RPMI8226 (cell line): ENCODE measurements around the gene CPSF3.

Experiments
- DNase-seq: peaks from one replicate; pipeline ENCODE4 v3.0.0-alpha.2; 2015

Gene CPSF3

GRCh38 chr2:9422321-9423099, 944 bp upstream of the CPSF3 start:
- peak; percentile 64 for DNase-seq

DNA sequence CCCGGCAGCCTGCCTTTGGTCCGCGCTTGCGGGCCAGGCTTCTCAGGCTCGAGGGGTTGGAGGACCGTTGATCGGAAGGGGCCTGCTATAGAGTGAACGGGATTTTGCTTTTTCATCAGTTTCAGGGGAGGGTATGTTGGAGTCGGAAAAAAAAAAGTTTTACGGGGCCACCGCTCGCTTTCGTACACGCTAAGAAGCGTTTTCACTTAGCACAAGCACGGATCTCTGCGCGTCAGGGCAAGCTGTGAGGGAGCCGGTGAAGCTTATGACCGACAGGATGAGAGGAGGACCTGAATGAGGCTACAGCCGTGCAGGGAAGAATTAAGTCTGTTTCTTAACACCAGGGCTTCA, 443 bp downstream of the CPSF3 start:
- peak; percentile 50 for DNase-seq

- DNase-seq, result no peak
Measured at GRCh38 chr2:9424447-9425164, 1.2 kb downstream of the CPSF3 start.

DNA sequence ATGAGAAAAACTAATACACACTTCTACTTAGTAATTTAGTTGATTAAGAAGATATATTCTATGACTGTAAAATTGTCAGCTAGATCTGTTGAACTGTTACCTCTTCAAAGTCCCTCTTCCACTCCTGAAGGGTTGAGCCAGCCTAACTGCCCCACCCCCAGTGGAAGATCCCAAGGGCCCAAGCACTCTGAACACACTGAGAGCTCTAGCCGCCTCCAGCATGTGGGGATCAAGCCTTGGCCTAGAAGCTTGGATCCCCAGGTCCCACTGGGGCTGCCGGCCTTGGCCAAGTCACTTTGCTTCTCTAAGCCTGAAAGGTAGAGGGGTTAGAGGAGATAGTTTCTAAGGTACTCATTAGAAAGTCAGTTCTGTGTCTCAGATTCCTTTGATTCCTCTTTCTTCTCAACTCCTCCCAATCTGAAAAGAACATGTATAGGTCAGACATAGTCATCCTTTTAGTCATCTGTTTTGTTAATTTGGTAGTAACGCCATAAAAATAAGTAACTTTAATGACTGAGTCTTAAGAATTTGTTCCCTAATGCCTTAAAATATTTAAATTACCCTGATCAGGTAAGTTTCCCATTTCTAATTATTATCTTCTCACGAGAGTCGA, 5.6 kb downstream of the CPSF3 start:
- no peak for DNase-seq

- DNase-seq, result no peak
Measured at GRCh38 chr2:9430316-9431293, 7.2 kb downstream of the CPSF3 start.

GRCh38 chr2:9434489-9434888, 11.0 kb downstream of the CPSF3 start:
- no peak for DNase-seq

- DNase-seq, result no peak
Measured at GRCh38 chr2:9439536-9439935, 16.1 kb downstream of the CPSF3 start.

- DNase-seq, result no peak
Measured at GRCh38 chr2:9440058-9440727, 16.7 kb downstream of the CPSF3 start.

- no peak for DNase-seq
Measured at GRCh38 chr2:9441556-9441955, 18.1 kb downstream of the CPSF3 start.

DNA sequence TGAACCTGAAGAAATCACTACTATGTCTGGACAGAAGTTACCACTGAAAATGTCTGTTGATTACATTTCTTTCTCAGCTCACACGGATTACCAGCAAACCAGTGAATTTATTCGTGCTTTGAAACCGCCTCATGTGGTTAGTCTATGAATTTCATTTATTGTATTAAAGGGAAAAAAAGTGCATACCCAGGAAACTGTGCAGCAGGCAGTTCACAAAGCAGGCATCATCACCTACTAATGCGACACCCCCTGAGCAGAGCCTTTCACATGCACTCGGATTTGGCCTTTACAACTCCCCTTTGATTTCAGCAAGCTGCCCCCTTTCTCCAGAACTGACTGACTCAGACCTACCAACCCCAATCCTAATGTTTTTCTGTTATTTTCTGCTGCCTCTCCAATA, 20.1 kb downstream of the CPSF3 start:
- no peak for DNase-seq

DNA sequence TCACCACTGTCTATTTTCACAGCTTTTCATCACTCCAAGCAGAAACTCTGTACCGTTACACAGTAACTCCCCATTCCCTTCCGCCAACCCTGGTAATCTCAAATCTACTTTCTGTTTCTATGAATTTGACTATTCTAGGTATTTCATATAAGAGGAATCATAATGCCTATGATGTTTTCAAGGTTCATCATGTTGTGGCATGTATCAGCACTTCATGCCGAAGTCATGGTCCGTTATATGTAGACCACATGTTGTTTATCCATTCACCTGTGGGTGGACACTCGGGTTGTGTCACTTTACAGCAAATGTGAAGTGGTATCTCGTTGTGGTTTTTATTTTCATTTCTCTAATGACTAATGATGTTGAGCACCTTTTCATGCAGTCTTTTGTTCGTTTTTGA, 21.6 kb downstream of the CPSF3 start:
- no peak for DNase-seq

GRCh38 chr2:9451231-9451630, 27.8 kb downstream of the CPSF3 start:
- DNase-seq, result no peak

- no peak for DNase-seq
Measured at GRCh38 chr2:9460441-9461017, 37.1 kb downstream of the CPSF3 start.

DNA sequence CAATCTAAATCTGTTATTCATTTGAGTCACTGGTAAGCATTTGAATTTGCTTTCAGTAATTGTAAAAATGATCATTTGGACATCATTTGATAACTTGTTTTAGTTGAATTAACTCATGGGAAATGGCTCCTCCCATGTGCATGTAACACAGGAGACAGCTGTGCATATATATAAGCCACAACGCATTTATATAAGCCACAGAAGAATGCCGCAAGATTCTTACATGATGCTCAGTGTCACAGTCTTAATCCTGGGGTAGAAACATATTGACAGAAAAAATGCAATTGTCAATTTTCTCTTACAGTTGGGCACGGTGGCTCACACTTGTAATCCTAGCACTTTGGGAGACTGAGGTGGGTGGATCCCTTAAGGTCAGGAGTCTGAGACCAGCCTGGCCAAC, 37.6 kb downstream of the CPSF3 start:
- no peak for DNase-seq

- DNase-seq, result no peak
Measured at GRCh38 chr2:9462313-9462712, 38.9 kb downstream of the CPSF3 start.

DNA sequence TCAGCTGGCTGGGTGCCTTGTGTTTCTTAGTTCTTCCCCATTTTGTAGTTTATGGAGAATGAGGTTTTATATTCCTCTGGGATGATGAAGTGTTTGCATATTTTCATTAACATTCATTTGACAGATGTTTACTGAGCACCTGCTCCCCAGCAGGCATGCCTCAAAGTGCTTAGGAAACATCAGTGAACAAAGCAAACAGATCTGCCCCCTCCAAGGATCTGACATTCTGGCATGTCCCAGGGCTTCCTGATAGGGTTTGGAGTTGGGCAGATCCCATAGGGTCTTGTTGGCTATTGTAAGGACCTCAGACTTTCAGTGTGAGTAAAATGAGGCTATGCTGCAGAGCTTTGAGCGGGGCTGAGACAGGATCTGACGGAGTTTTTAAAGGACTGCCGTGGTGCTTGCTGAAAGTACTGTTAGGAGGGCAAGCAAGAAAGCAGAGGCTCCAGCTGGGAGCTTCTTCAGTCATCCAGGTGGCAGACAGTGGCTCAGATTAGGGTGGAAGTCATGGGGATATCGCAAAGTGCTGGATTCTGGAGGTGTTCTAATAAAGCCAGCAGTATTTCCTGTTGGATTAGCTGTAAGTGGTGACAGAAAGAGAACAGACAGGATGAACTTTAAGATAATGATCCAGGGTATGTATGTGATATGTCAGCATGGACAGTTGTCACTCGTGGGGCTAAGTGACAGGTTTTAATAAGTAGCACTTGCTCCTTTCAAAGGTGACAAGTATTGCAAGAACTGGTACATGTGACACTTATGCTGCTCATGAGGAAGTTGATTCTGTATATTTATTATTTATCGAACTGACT, 39.6 kb downstream of the CPSF3 start:
- DNase-seq, result no peak

GRCh38 chr2:9463698-9464034, 40.2 kb downstream of the CPSF3 start:
- no peak for DNase-seq

DNA sequence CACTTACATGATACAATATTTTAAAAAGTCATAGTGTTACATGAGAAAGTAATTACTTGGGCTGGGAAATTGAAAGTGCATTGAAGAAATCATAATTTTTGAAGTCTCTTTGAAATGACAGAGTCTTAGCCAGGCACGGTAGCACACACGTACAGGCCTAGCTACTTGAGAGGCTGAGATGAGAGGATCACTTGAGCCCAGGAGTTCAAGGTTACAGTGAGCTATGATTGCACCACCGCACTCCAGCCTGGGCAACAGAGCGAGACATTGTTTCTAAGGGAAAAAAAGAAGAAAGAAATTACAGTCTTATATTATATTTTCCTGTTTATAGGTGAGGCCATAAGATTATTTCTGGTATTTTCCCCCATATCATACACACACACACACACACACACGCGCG, 41.7 kb downstream of the CPSF3 start:
- no peak for DNase-seq

DNA sequence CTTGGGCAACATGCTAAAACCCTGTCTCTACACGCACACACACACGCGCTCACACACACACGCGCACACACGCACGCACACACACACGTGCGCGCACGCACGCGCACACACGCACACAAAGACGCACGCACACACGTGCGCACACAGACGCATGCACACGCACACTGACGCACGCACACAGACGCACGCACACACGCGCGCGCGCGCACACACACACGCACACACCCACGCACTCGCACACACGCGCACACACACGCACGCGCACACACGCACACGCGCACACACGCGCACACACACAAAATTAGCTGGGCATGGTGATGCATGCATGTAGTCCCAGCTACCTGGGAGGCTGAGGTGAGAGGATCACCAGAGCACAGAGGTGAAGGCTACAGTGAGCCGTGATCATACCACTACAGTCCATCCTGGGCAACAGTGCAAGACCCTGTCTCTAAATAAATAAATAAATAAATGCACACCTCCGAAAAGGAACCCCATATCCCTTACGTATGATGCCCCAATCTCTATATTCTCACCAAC, 42.8 kb downstream of the CPSF3 start:
- no peak for DNase-seq

DNA sequence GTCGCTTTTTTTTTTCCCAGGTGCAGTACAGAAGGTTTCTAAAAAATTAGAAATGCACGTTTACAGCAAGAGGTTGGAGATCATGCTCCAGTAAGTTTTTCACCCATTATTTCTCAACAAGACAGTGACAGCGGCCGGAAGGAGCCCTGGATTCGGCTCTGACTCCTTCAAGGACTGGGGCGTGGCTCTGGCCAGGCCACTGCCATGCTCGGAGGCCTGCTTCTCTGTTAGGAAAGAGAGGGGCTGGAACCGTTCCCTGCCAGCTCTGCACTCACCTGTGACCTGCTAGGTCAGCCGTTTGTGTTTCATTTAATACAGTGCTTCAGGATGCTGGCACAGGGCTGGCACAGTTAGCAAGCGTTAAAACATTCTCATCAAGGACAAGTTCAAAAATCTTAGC, 44.2 kb downstream of the CPSF3 start:
- DNase-seq, result no peak

DNA sequence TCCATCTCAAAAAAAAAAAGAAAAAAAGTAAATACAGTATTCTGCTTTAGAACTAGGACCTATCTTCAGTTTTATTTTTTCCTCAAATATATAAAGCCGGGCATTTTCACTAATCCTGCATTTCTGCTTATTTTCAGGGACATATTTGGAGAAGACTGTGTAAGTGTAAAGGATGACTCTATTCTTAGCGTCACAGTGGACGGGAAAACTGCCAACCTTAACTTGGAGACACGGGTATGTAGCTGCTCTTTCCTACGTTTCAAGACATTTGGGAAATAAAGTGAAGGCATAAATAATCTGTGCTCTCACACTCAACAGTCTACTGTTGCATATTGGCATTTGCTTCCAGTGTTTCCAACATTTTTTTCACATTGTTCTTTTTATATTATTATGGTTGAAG, 47.8 kb downstream of the CPSF3 start:
- DNase-seq, result no peak
